Activated CD8-positive, alpha-beta T cell treated with anti-CD3 and anti-CD28 coated beads for 36 hours (primary cell): ENCODE data around the gene GALNT9. TPM values are rescaled to one million over a fixed set of nuclear protein-coding genes. Genes with fewer than 3 reads are reported as not detected.

Experiments
- ATAC-seq: fragments of 200-7000 bp; cut with Tn5 transposase; one replicate; pipeline ENCODE4 v1.10.0; 2021; ENCODE audit warnings: mild to moderate bottlenecking, moderate library complexity
- CTCF ChIA-PET: fragments of 350-600 bp; sonication (Branson Sonifier 250); formaldehyde crosslinking; loops from one replicate; lab custom pipeline; 2021; ENCODE audit warnings: antibody characterized with exemption; lab: Charles Lee
- POLR2A ChIA-PET: fragments of 350-600 bp; sonication (Branson Sonifier 250); formaldehyde crosslinking; loops from one replicate; lab custom pipeline; 2021; ENCODE audit warnings: antibody characterized with exemption; lab: Charles Lee
- DNase-seq: peaks from one replicate; pipeline ENCODE4 v3.0.0-alpha.2; 2020
- H3K27ac Mint-ChIP-seq: one replicate; pipeline ENCODE4 v1.8.0; 2021; ENCODE audit warnings: mild to moderate bottlenecking, mixed read lengths
- H3K27me3 Mint-ChIP-seq: one replicate; pipeline ENCODE4 v1.8.0; 2021; ENCODE audit warnings: mixed read lengths
- H3K36me3 Mint-ChIP-seq: one replicate; pipeline ENCODE4 v1.8.0; 2021; ENCODE audit warnings: low read depth, mixed read lengths
- H3K4me1 Mint-ChIP-seq: one replicate; pipeline ENCODE4 v1.8.0; 2021; ENCODE audit warnings: low read depth, mixed read lengths
- H3K4me3 Mint-ChIP-seq: one replicate; pipeline ENCODE4 v1.8.0; 2021; ENCODE audit warnings: mild to moderate bottlenecking, moderate library complexity, mixed read lengths
- H3K9me3 Mint-ChIP-seq: one replicate; pipeline ENCODE4 v1.8.0; 2021; ENCODE audit warnings: mixed read lengths
- intact Hi-C: fragments of 100-400 bp; cut with micrococcal nuclease; formaldehyde crosslinking; loops from one replicate; pipeline ENCODE4 v1.10.0; 2022
- total RNA-seq, 2 experiments: library from RNA; stranded (reverse); gene quantifications; one replicate each; pipeline ENCODE4 v1.2.3, GENCODE V29; 2021
- TF ChIP-seq, protein P1 (sequence below): fragments of 200-600 bp; IDR thresholded peaks from one replicate; pipeline ENCODE4 v1.8.0; 2022; ENCODE audit warnings: antibody characterized with exemption, mild to moderate bottlenecking

Gene GALNT9
- total RNA-seq, 2 experiments from 2014 or later = not detected

DNA sequence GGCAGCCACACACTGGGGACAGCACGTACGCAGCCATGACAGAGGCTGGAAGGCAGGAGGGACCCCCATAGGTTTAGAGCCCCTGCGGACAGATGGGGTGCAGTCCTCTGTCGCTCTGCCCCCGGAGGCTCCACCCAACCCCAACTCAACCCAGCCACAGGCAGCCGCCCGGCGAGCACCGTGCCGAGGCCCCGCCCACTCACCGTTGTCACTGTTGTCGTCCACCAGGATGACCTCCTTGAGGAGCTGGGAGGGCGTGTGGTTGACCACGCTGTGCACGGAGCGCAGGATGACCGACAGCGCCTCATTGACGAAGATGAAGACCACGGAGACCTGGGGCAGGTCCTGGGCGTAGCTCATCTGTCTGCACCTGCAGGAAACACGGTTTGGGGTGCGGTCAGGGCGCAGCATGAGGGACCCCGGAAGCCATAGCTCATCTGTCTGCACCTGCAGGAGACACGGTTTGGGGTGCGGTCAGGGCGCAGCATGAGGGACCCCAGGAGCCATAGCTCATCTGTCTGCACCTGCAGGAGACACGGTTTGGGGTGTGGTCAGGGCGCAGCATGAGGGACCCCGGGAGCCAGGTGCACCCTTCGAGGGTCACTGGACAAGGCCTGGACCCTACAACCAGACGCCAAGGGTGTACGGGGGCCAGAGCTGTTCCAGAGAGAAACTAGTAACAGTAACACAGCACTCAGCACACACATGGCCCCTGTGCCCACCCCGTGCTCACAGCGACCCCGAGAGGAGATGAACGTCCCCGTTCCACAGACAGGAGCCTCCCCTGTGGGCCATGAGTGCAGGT is 66.9 kb downstream of the GALNT9 start:
- TF ChIP-seq, protein P1, sequence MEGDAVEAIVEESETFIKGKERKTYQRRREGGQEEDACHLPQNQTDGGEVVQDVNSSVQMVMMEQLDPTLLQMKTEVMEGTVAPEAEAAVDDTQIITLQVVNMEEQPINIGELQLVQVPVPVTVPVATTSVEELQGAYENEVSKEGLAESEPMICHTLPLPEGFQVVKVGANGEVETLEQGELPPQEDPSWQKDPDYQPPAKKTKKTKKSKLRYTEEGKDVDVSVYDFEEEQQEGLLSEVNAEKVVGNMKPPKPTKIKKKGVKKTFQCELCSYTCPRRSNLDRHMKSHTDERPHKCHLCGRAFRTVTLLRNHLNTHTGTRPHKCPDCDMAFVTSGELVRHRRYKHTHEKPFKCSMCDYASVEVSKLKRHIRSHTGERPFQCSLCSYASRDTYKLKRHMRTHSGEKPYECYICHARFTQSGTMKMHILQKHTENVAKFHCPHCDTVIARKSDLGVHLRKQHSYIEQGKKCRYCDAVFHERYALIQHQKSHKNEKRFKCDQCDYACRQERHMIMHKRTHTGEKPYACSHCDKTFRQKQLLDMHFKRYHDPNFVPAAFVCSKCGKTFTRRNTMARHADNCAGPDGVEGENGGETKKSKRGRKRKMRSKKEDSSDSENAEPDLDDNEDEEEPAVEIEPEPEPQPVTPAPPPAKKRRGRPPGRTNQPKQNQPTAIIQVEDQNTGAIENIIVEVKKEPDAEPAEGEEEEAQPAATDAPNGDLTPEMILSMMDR = no peak
- Mint-ChIP-seq H3K9me3 (no peaks in the 10 kb centered on the region), H3K4me3 (no peak overlapping the region), H3K36me3 (no peaks in the 10 kb centered on the region), H3K27me3 (peaks cover 3% of the 10 kb centered on the region), H3K27ac (no peak overlapping the region), H3K4me1 (no peaks in the 10 kb centered on the region)
- CTCF ChIA-PET = no interaction called here
- intact Hi-C loops = no loop called here
- POLR2A ChIA-PET = no interaction called here
- DNase-seq = no peak
- ATAC-seq = no peak

DNA sequence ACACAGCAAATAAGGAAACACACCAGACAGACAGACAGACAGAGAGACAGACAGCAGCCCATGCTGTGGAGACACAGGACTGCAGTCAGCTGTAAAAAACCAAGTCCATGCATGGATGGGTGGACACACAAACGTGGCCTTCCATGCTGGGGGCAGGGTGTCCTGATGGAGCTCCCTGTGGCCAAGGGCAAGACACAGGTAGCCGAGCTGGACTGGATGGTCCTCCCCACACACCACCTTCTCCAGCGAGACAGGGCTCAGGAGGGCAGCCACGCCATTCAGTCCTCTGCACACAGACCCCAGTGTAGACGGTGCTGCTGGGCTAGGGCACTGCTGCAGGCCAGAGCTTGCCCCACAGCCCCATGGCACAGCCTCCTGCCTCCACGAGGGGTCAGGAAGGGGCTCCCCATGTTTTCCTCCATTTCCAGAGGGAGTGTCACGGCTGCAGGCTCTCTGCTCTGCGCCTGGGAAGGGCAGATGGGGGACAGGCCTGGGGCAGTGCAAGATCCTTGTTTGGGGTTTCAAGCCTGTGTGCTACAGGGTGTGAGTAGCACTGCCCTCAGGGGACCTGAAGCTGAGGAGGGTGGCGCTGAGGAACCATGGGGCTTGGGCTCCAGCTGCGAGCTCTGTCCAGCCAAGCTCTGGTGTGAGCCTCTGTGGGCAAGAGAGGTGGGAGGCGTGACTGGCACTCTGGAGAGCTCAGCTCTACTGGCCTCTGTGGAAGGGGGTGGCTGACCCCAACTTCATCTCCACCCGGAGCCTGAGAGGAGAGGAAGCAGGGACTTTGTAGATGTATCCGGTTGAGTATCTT is 67.9 kb downstream of the GALNT9 start:
- CTCF ChIA-PET = no interaction called here
- H3K36me3 Mint-ChIP-seq = no peaks in the 10 kb centered on the region

DNA sequence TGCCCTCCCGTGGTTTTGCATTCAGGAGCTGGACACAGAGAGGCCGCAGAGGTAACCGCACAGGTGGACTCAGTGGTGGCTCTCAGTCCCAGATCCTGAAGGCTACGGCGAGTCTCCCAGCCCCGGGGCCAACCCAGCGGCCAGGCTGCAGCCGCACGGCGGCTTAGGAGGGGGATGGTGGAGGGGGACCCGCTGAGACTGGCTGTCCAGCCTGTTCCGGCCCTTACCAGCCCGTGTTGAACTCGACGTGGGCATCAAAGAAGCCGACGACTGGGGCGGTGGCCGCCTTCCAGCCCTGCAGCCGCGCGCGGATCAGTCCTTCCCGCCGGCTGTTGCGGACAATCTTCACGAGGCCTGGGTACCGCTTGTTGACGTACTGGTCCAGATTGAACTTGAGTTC is 68.7 kb downstream of the GALNT9 start:
- TF ChIP-seq, protein P1 = no peak
- Mint-ChIP-seq H3K36me3 (no peaks in the 10 kb centered on the region), H3K27ac (no peak overlapping the region), H3K4me3 (no peak overlapping the region), H3K4me1 (no peaks in the 10 kb centered on the region), H3K9me3 (no peaks in the 10 kb centered on the region), H3K27me3 (peaks cover 3% of the 10 kb centered on the region)
- no peak for ATAC-seq
- CTCF ChIA-PET = no interaction called here
- no peak for DNase-seq
- POLR2A ChIA-PET = no interaction called here
- intact Hi-C loops = no loop called here

More for the DNA sequence above, 67.9 kb downstream of the GALNT9 start:
- TF ChIP-seq, protein P1 = no peak
- intact Hi-C loops = no loop called here
- Mint-ChIP-seq H3K4me1 (no peaks in the 10 kb centered on the region), H3K27me3 (peaks cover 3% of the 10 kb centered on the region), H3K9me3 (no peaks in the 10 kb centered on the region), H3K27ac (no peak overlapping the region), H3K4me3 (no peak overlapping the region)
- POLR2A ChIA-PET = no interaction called here
- no peak for ATAC-seq
- DNase-seq = no peak

DNA sequence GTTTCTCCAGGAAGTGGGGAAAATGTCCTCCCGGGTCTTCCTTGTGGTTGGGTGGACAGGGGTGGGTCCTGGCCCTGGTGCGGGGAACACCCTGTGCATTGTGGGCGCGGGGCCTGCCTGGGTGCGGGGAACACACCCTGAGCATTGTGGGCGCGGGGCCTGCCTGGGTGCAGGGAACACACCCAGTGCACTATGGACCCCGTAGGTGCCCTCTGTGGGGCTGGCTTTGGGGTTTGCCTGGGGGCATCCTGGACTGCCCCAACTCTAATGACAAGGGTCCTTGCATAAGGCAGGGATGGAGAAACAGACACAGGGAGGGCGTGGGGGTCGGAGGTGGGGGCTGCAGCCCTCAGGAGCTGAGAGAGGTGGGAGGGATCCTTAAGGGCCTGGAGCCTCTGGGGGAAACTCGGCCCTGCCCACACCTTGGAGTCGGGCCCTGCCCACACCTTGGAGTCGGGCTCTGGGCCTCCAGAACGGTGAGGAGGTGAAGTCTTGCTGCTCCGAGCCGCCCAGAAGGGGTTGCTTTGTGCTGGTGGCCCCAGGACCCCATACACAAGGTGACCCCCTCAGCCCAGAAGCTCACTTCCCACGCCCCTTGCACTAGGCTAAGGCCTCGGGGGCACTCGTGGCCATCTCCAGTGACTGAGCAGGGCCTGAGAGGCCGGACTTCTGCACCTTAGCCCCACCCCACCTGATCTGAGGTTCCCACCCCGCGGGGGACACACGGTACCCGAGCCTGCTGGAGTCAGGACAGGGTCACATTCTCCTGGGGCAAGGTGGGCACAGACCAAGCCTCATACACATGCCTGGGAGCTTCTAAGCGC is 69.3 kb downstream of the GALNT9 start:
- no peak for DNase-seq
- ATAC-seq = no peak
- ChIA-PET CTCF (no interaction called here), POLR2A (no interaction called here)
- no peaks in the 10 kb centered on the region for H3K36me3 Mint-ChIP-seq
- H3K4me3 Mint-ChIP-seq = no peak overlapping the region
- H3K27me3 Mint-ChIP-seq = peaks cover 3% of the 10 kb centered on the region
- H3K4me1 Mint-ChIP-seq = no peaks in the 10 kb centered on the region
- H3K27ac Mint-ChIP-seq = no peak overlapping the region
- TF ChIP-seq, protein P1 = no peak
- intact Hi-C loops = no loop called here
- H3K9me3 Mint-ChIP-seq = no peaks in the 10 kb centered on the region
